HL-60/S4 treated with phorbol 12-myristate 13-acetate at 8.2 ng/mL for 4 days and 3 days (cell line): ENCODE results near the gene PLEKHO1.
"Not testable (repeated sequence)": the region's sequence is repeated elsewhere in the genome, so short reads cannot be mapped to it uniquely, and the experiment has no call there.

ENCODE experiments used
- in situ Hi-C: fragments of 300-500 bp; cut with MboI; formaldehyde crosslinking; loops from 2 replicates; pipeline ENCODE4 v1.15.0; 2022; ENCODE audit warnings: low sequenced_read_pairs

The PLEKHO1 gene

DNA sequence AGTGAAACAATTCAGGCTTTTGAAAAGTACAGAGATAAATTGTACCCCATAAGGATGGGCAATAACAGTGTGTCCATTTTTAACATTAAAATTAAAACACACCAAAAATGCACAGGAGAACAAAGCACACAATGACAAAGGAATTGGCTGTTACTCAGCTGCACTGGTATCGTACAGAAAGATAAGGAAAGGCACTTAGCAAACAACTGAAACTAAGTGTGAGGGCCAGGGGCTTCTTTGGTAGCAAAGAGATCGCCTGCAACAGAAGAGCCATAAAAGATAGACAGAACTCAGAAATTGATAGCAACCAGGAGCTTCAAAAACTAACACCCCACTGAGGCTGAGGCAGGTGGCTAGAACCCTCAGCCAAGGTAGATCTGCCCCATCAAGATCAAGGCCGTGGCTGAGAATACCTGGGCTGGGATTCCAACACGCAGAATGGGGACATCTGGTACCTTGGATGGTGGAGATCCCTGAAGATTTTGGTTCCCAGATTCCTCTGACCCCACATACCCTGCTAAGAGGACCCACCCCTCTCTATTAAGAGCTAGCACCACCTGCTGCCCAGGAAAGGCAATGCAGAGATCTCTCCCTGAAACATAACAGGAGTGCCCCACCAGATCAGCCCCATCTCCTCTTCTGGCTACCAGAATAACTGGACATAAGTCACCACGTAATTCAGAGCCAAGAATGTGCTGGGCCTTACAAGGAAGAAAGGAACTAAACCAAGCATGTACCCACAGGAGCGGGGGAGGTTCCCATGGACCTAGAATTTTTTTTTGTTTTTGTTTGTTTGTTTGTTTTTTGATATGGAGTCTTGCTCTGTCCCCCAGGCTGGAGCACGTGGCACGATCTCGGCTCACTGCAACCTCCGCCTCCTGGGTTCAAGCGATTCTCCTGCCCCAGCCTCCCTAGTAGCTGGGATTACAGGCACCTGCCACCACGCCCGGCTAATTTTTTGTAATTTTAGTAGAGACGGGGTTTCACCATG is 16.2 kb downstream of the PLEKHO1 start:
- in situ Hi-C loops = loop anchor here (10.0 to 25.0 kb wide), 2 partner anchors 91 to 204 kb away; no protein-coding TSS in a partner anchor

DNA sequence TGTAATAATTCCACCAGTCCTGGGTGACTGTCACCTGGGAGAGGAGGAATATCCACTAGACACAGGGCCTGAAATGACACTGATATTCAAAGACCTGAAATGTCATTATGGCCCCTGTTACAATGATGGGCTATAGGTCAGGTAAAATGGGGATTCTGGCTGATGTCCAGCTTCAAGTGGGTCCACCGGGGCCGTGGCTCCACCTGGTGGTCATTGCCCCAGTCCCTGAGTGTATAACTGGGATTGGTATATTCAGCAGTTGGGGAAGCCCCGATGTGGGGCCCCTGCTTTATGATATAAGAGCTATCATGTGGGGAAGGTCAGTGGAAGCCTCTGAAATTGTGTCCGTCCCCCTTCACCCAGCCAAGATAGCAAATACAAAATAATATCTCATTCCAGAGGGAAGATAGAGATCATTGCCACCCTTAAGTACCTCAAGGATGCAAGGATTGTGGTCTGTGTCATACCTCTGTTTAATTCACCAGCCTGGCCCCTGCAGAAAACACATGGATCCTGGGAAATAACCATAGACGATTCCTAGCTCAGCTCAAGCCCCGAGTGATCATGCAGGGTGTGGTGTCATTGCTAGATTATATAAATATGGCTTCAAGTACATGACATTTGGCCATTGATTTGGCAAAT is 19.4 kb downstream of the PLEKHO1 start:
- in situ Hi-C loops = loop anchor here (10.0 to 25.0 kb wide), 2 partner anchors 94 to 207 kb away; no protein-coding TSS in a partner anchor

DNA sequence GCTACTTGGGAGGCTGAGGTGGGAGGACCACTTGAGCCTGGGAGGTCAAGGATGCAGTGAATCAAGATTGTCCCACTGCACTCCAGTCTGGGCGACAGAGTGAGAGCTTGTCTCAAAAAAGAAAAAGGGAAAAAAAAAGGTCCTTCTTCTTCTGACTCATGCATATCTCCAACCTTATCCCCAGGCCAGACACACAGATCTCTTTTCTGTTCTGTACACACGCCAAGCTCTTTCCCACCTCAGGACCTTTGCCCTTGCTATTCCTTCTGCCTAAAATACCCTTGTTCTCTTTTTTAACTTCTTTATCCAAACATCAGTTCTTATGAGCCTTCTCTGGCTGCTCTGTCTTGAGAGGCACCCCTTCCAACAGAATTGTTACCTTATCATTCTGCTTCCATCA is 22.1 kb downstream of the PLEKHO1 start:
- in situ Hi-C loops = loop anchor here (25.0 kb wide), 1 partner anchor 210 kb away; no protein-coding TSS in a partner anchor

DNA sequence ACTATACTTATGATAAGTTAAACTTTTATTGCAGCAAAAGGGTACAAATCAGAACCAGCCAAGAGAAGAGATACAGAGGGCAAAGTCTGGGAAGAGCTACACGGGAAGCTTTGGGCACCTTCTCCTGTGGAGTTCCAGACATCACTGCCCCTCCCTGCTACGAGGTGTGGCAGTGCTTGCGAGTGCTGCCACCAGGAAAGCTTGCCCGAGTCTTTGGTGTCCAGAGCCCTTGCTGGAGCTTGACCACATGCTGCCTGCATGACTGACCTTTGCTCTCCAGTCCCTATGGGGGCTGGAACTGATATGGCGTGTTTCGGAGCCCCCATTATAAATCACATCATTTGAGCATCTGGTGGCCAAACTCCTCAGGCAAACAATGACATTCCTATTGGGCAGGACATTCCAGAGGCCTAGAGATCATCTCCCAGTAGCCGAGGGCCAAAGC is 23.4 kb downstream of the PLEKHO1 start:
- in situ Hi-C loops = loop anchor here (25.0 kb wide), 1 partner anchor 211 kb away; no protein-coding TSS in a partner anchor

DNA sequence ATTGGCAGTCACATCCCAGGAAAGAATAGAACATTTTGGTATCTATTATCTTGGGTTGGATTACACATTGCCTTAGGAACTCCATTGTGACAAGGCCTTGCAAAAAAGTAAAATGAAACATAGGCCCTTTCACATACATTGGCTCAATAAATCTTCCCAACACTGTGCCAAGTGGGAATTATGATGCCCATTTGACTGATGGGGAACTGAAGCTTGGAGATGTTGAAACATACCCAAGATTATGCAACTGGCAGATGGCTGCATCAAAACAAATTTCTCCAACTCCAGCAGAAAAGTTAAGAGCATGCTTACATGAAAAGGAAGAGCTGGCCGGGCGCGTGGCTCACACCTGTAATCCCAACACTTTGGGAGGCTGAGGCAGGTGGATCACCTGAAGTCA is 26.9 kb downstream of the PLEKHO1 start:
- in situ Hi-C loops = no loop called here

DNA sequence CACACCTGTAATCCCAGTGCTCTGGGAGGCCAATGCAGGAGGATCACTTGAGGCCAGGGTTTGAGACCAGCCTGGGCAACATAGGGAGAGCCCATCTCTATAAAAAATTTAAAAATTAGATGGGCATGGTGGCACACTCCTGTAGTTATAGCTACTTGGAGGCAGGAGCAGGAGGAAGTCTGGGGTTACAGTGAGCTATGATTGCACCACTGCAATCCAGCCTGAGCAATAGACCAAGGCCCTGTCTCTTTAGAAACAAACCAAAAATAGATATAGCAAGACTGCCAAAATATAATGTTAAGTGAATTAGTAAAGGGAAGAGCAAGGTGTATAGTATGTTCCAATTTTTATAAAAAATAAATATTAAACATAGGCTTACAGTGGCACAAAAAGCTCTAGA is 28.8 kb downstream of the PLEKHO1 start:
- in situ Hi-C loops = no loop called here

DNA sequence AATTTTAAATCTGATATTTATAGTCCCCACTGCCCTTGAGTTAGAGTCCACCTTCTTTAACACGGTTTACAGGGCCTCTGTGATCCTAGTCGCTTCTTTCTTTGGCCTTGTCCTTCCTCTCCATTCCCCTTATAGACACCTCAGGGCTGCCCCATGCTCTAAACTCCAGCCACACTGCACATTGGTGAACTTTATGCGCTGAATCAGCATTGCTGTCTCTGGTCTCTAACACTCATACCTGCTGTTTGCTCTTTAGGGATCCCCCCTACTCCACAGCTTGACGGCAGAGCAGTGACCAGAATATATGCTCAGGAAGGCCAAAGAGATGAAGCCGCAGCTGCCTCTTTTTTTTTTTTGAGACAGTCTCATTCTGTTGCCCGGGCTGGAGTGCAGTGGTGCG is 30.2 kb downstream of the PLEKHO1 start:
- in situ Hi-C loops = no loop called here

DNA sequence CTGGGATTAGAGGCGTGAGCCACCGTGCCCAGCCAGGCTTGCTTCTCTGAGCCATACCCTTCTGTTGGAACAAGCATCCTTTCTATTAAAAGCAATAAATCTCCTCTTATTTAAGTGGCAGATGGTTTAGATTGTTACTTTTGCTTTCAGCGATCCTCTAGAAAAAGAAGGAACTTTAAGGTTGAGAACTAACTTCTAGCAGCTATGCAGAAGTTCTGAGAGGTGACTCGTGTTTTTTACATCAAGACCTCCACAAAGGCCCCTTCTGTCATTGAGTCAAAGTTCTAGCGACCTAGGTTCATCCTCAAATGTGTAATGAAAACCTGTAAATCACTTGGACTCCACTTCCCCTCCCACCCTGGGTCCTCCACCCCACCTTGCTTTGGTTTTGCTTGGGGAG is 30.8 kb downstream of the PLEKHO1 start:
- in situ Hi-C loops = no loop called here

DNA sequence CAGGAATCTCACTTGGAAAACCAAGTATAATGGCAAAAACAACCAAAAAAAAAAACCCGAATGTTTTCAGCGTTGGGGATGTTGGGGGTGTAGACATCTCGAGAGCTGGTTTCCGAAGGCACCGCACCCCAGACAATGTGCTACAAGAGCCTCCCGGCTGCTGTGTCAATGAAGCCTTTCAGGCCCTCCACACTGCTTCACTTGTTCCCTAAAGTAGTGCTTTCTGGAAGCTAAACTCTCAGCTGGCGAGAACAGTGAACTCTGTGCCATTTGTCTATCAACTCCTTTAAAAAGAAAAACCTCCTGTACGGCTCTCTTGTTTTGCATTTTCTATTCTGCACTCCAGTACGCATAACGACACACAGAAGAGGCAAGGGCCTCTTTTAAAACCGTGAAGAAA is 32.5 kb downstream of the PLEKHO1 start:
- in situ Hi-C loops = no loop called here

DNA sequence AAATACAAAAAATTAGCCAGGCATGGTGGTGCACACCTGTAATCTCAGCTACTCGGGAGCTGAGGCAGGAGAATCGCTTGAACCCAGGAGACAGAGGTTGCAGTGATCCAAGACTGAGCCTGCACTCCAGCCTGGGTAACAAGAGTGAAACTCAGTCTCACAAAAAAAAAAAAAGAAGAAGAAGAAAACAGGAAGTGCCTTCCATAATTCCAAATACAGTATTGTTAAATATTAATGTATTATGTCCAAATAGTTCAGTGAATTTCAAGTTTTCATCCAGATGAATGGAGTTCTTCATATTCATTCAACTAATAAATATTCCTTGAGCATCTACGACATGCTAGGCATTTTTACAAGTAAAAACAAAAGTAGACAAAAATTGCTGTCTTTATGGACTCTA is 33.3 kb downstream of the PLEKHO1 start:
- in situ Hi-C loops = no loop called here

DNA sequence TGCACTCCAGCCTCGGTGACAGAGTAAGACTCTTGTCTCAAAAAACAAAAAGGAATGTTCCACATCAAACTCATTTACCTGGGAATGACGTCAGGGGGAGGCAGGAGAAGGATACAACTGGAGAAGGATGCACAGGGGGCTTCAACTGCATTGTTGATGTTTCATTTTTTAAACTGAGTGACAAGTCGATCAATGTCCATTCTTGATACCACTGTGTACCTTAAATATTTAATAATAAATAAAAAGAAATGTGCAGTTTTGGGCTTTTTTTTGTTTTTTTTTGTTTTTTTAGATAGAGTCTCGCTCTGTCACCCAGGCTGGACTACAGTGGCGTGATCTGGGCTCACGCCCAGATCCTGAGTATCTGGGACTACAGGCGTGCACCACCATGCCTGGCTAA is 35.8 kb downstream of the PLEKHO1 start:
- in situ Hi-C loops = no loop called here

DNA sequence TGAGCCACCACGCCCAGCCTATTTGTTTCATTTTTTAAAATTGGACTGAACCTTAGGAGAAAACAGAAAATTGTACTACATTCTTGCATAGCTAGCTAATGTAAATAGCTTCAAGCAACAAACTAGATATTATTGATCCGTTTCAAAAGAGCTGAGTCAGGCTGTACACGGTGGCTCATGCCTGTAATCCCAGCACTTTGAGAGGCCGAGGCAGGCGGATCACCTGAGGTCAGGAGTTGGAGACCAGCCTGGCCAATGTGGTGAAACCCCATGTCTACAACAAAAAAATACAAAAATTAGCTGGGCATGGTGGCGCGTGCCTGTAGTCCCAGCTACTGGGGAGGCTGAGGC is 36.7 kb downstream of the PLEKHO1 start:
- in situ Hi-C loops = not testable (repeated sequence)

DNA sequence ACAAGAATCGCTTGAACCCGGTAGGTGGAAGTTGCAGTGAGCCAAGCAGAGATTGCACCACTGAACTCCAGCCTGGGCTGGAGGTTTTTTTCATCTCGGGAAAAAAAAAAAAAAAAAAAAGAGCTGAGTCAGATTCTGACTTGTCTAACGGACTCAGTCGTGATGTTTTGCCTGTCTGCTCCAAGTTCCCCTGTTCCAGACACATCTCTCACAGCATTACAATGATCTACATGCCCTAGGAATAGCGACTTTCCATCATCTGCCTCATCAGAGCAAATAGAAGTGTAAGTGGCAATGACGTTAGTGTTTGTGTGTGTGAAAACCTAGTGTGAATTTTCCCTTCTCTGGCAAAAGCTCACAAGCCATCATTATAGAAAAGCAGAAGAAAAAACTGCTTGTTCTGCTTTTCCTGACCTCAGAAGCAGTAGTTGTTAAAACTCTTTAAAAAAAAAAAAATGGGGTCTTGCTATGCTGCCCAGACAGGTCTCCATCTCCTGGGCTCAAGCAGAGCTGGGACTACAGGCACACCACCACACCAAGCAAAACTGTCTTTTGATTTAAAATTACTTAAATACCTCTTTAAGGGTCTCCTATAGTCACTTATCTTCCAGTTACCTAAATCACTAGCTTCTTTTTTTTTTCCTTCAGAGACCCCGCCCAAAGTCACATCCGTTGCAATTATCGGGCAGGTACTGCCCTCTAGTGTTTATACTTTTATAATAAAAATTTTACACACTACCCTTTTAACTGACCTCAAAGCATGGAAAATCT is 37.3 kb downstream of the PLEKHO1 start:
- in situ Hi-C loops = no loop called here

DNA sequence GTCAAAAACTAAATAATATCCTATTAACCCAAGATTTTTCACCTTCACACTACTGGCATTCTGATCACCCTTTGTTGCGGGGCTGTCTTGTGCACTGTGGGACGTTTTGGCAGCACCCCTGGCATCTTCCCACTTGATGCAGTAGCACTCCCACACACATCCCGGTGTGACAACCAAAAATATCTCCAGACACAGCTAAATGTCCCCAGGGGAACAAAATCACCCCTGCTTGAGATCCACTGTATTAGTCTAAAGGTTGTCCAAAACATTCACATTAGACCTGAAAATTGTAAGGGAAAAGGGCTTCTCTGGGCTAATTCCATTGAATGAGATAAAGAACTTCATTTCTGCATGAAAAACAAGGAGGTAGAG is 37.8 kb downstream of the PLEKHO1 start:
- in situ Hi-C loops = no loop called here

DNA sequence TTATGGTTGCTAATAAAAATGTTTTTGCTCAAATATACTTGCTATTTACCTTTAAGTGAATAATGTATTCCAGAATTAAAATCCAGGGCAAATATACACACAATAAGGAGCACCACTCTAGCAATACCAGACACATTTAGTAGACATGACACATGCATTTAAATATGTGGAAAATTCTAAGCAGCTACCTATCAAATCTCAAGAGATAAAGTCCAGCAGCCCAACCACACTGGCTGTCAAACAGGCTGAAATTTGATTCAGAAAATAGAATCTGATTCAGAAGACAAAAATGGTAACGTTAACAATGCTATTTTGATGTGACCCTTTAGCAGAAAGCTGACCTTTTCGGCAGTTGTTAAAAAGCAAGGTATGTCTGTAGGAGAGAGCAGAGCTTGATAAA is 42.3 kb downstream of the PLEKHO1 start:
- in situ Hi-C loops = no loop called here

DNA sequence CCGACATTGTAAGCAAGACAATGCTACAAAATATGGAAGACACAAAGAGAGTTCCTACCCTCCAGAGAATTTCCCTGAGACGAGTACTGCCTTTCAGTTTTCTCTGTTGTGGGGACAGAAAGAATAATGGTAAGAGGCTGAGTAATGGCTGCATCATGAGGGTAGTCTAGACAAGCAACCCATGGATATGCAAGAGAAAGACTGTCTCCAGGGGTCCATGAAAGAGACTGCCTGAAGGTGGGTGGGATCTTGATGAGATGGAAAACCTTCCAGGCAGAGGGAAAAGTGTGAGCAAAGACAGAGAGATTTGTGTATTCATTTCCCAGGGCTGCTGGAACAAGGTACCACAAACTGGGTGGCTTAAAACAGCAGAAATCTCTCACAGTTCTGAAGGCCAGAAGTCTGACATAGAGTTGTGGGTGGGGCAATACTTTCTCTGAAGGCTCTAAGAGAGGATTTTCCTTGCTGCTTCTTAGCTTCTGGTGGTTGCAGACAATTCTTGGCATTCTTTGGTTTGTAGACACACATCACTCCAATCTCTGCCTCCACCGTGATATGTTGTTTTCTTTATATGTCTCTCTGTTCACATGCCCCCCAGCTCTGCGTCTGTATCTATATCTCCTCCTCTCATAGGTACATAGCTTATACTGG is 44.8 kb downstream of the PLEKHO1 start:
- in situ Hi-C loops = no loop called here

DNA sequence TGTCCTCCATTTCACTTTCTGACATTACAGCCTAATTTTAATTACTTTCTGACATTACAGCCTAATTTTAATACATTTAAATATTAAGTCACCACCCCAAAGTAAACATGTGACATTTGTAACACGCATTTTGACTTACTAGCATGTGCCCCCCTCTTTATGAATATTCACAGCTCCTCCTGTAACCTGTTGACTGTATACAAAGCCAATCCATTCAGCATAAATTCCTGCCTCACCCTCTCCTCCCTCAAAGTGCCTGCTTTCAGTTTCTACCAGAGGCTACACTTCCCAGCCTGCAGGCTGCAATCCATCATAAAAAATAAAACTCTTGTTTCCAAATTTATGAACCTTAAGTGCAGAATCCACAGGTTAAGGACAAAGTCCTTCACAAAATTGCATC is 46.7 kb downstream of the PLEKHO1 start:
- in situ Hi-C loops = no loop called here

DNA sequence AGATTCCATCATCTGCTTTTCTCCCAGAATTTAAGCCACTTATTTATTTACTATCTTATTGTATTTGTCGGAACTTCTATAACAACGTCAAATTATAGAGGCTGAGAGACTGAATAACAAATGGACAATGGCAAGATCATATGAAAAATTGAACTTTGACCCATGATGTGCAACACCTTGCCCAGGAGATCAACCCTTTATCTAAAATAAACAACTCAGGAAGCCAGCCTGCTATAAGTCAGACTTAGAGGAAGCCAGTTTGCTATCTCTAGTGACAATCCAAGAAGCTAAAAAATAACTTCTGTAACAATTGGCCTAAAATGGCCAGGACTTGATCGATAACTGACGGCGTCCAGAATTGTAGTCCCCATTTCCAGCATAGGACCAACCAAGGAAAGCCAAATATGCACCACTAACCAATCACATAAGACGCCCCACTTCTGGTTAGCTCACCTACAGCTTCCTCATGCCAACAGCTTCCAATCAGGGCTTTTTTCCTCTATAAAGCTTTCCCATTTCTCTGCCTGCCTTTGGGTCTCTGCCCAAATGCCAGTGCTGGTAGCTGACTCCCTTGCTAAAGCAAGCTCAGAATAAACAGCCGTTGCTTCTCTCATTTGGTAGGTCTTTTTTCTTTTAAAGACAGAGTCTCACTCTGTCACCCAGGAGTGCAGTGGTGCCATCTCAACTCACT is 57.7 kb downstream of the PLEKHO1 start:
- in situ Hi-C loops = no loop called here

DNA sequence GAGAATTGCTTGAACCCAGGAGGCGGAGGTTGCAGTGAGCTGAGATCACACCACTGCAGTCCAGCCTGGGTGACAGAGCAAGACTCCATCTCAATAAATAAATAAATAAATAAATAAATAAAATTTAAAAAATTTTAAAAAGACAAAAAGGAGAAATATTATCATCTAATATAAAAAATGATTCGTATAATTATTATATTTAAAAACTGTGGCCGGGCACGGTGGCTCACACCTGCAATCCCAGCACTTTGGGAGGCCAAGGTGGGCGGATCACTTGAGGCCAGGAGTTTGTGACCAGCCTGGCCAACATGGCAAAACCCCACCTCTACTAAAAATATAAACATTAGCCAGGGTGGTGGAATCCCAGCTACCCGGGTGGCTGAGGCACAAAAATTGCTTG is 58.7 kb downstream of the PLEKHO1 start:
- in situ Hi-C loops = not testable (repeated sequence)
